ENCODE results near the gene LEO1. TPM values are rescaled to one million over a fixed set of nuclear protein-coding genes. Genes with fewer than 3 reads are reported as not detected.

Gene LEO1
- total RNA-seq, 3 donors from 2014 or later (not counting 1 experiment from before 2014, with no cell fraction given), result 13.2 to 19.5 (median 16.0) TPM

DNA sequence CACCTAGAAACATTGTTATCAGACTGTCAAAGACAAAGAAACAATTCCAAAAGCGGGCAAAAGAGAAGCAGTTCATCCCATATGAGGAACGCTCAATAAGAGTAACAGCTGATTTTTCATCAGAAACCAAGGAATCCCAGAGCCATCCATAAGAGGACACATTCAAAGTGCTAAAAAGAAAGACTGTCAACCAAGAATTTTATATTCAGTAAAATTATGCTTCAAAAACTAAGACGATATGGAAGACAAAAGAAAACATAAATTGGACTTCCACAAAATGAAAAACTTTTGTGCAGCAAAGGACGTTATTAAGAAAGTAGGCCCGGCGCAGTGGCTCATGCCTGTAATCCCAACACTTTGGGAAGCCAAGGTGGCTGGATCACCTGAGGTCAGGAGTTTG, 4.0 kb downstream of the LEO1 start:
- Histone ChIP-seq H3K4me3 (ENCODE audit: low read length) (no peak overlapping the region), H3K9me3 (ENCODE audit: control insufficient read depth, insufficient read depth, low read length) (peaks cover 12% of the 10 kb centered on the region), H3K27me3 (ENCODE audit: control insufficient read depth, insufficient read depth, low read length) (no peaks in the 10 kb centered on the region), H3K27ac (ENCODE audit: low read length) (no peak overlapping the region), H3K36me3 (ENCODE audit: control insufficient read depth, insufficient read depth, low read length) (peaks cover 6% of the 10 kb centered on the region), H3K4me1 (ENCODE audit: control insufficient read depth, insufficient read depth, low read length) (peaks cover 13% of the 10 kb centered on the region)
- no peaks in the 10 kb centered on the region for H3K27me3 Mint-ChIP-seq (ENCODE audit: low read depth in 2 of 2)
- no peak for DNase-seq
- peaks cover 28% of the 10 kb centered on the region in 2 donors for H3K4me1 Mint-ChIP-seq
- no peak overlapping the region for H3K4me3 Mint-ChIP-seq
- TF ChIP-seq, protein P1, sequence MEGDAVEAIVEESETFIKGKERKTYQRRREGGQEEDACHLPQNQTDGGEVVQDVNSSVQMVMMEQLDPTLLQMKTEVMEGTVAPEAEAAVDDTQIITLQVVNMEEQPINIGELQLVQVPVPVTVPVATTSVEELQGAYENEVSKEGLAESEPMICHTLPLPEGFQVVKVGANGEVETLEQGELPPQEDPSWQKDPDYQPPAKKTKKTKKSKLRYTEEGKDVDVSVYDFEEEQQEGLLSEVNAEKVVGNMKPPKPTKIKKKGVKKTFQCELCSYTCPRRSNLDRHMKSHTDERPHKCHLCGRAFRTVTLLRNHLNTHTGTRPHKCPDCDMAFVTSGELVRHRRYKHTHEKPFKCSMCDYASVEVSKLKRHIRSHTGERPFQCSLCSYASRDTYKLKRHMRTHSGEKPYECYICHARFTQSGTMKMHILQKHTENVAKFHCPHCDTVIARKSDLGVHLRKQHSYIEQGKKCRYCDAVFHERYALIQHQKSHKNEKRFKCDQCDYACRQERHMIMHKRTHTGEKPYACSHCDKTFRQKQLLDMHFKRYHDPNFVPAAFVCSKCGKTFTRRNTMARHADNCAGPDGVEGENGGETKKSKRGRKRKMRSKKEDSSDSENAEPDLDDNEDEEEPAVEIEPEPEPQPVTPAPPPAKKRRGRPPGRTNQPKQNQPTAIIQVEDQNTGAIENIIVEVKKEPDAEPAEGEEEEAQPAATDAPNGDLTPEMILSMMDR (IDR thresholded peaks at IDR 0.05), result no peak
- ATAC-seq, result no peak
- peaks cover 13% of the 10 kb centered on the region for H3K36me3 Mint-ChIP-seq
- H3K27ac Mint-ChIP-seq, result no peak overlapping the region
- intact Hi-C loops (cut with micrococcal nuclease), result no loop called here
- H3K9me3 Mint-ChIP-seq, result peaks cover 3 to 8% of the 10 kb centered on the region in 2 donors
- WGBS (ENCODE audit: insufficient coverage), result 87% methylated on average over 5 of the region's 6 CpGs

DNA sequence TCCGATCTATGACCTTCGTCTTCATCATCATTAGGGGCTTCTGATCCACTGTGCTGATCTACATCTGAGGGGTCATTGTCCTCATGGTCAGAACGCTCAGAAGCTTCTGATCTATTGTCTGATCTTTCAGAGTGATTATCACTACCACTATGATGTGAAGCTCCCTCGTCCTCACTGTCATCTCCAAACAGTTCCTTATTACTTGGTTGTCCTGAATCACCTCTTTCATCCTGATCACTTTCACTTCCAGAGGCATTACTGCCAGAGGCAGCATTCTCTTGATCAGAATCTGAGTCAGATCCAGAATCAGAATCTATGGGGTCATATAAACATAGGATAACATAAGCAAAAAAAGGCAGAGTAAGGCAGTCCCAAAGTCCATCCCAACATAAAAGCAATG, 5.4 kb downstream of the LEO1 start:
- intact Hi-C loops (cut with micrococcal nuclease), result no loop called here
- WGBS (ENCODE audit: insufficient coverage), result 91% methylated on average over 4 of the region's 4 CpGs
- Histone ChIP-seq H3K4me1 (ENCODE audit: control insufficient read depth, insufficient read depth, low read length) (peaks cover 6% of the 10 kb centered on the region), H3K9me3 (ENCODE audit: control insufficient read depth, insufficient read depth, low read length) (peaks cover 12% of the 10 kb centered on the region), H3K4me3 (ENCODE audit: low read length) (no peak overlapping the region), H3K36me3 (ENCODE audit: control insufficient read depth, insufficient read depth, low read length) (peaks cover 19% of the 10 kb centered on the region), H3K27me3 (ENCODE audit: control insufficient read depth, insufficient read depth, low read length) (no peaks in the 10 kb centered on the region), H3K27ac (ENCODE audit: low read length) (no peak overlapping the region)
- H3K36me3 Mint-ChIP-seq, result peaks cover 13% of the 10 kb centered on the region
- TF ChIP-seq, protein P1 (IDR thresholded peaks at IDR 0.05), result no peak
- no peak for ATAC-seq
- peaks cover 3 to 8% of the 10 kb centered on the region in 2 donors for H3K9me3 Mint-ChIP-seq
- peaks cover 20 to 25% of the 10 kb centered on the region in 2 donors for H3K4me1 Mint-ChIP-seq
- no peaks in the 10 kb centered on the region for H3K27me3 Mint-ChIP-seq (ENCODE audit: low read depth in 2 of 2)
- DNase-seq, result no peak
- H3K4me3 Mint-ChIP-seq, result no peak overlapping the region
- no peak overlapping the region for H3K27ac Mint-ChIP-seq

DNA sequence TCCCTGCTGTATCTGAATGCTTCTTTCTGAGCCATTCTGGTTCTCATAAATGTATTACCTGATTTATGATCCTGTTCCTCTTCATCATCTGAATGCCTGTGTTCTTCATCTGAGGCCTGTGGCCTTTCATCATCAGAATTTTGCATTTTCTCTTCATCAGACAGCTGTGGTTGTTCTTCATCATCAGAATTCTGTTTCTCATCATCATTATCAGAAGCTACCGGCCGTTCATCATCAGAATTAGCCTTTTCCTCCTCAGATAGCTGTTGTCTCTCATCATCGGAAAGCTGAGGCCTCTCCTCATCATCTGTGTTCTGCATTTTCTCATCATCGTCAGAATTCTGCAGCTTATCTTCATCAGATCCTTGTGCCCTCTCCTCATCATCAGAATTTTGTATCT, 5.9 kb downstream of the LEO1 start:
- no peaks in the 10 kb centered on the region for H3K27me3 ChIP-seq (ENCODE audit: control insufficient read depth, insufficient read depth, low read length)
- peaks cover 12% of the 10 kb centered on the region for H3K9me3 ChIP-seq (ENCODE audit: control insufficient read depth, insufficient read depth, low read length)
- no peak overlapping the region for H3K4me3 ChIP-seq (ENCODE audit: low read length)
- peaks cover 13% of the 10 kb centered on the region for H3K36me3 Mint-ChIP-seq
- H3K4me3 Mint-ChIP-seq, result no peak overlapping the region
- peaks cover 1% of the 10 kb centered on the region for H3K4me1 ChIP-seq (ENCODE audit: control insufficient read depth, insufficient read depth, low read length)
- no peak overlapping the region for H3K27ac ChIP-seq (ENCODE audit: low read length)
- H3K4me1 Mint-ChIP-seq, result peaks cover 15 to 20% of the 10 kb centered on the region in 2 donors
- H3K27ac Mint-ChIP-seq, result no peak overlapping the region
- 96% methylated on average over 4 of the region's 4 CpGs for WGBS (ENCODE audit: insufficient coverage)
- DNase-seq, result no peak
- peaks cover 3 to 8% of the 10 kb centered on the region in 2 donors for H3K9me3 Mint-ChIP-seq
- peaks cover 22% of the 10 kb centered on the region for H3K36me3 ChIP-seq (ENCODE audit: control insufficient read depth, insufficient read depth, low read length)
- TF ChIP-seq, protein P1 (IDR thresholded peaks at IDR 0.05), result no peak
- intact Hi-C loops (cut with micrococcal nuclease), result no loop called here
- H3K27me3 Mint-ChIP-seq (ENCODE audit: low read depth in 2 of 2), result no peaks in the 10 kb centered on the region
- ATAC-seq, result no peak

DNA sequence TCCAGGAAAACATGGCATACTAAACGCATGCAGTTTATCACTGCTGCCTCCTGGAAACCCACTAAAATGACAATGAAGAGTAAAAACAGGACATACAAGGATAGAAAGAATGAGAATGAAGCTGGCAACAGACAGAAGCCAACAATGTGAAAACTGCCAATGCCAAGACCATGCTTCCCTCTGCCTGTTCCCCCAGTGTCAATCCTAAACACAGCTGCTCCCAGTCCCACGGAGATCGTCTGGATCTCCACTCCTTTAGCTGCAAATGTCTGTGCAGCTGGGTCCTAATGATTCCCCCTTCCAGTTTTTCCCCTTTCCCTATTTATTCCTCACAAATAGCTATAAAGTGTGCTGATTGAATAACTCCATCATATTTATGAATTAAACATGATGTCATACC, 16.1 kb downstream of the LEO1 start:
- no peaks in the 10 kb centered on the region for H3K4me1 ChIP-seq (ENCODE audit: control insufficient read depth, insufficient read depth, low read length)
- intact Hi-C loops (cut with micrococcal nuclease), result no loop called here
- Mint-ChIP-seq H3K27me3 (ENCODE audit: low read depth in 2 of 2) (no peaks in the 10 kb centered on the region), H3K9me3 (no peaks in the 10 kb centered on the region), H3K36me3 (peaks cover 27% of the 10 kb centered on the region), H3K4me1 (no peaks in the 10 kb centered on the region), H3K4me3 (no peak overlapping the region), H3K27ac (no peak overlapping the region)
- ATAC-seq (no peak), DNase-seq (no peak)
- TF ChIP-seq, protein P1 (IDR thresholded peaks at IDR 0.05), result no peak
- no peaks in the 10 kb centered on the region for H3K27me3 ChIP-seq (ENCODE audit: control insufficient read depth, insufficient read depth, low read length)
- no peaks in the 10 kb centered on the region for H3K9me3 ChIP-seq (ENCODE audit: control insufficient read depth, insufficient read depth, low read length)
- WGBS (ENCODE audit: insufficient coverage), result 92% methylated on average over 3 of the region's 3 CpGs
- no peak overlapping the region for H3K4me3 ChIP-seq (ENCODE audit: low read length)
- no peak overlapping the region for H3K27ac ChIP-seq (ENCODE audit: low read length)
- H3K36me3 ChIP-seq (ENCODE audit: control insufficient read depth, insufficient read depth, low read length), result peaks cover 74% of the 10 kb centered on the region

Measured in natural killer cell (primary cell).